HG03442 (cell line): Measurements from ENCODE around the gene ZNF646.
"Not testable (repeated sequence)": the region's sequence is repeated elsewhere in the genome, so short reads cannot be mapped to it uniquely, and the experiment has no call there.

Experiments
- ATAC-seq: cut with Tn5 transposase; IDR thresholded peaks from one replicate; pipeline ENCODE4 v1.9.1; 2021; ENCODE audit warnings: mild to moderate bottlenecking, moderate library complexity; ENCODE audit not compliant: unreplicated experiment

Gene ZNF646

DNA sequence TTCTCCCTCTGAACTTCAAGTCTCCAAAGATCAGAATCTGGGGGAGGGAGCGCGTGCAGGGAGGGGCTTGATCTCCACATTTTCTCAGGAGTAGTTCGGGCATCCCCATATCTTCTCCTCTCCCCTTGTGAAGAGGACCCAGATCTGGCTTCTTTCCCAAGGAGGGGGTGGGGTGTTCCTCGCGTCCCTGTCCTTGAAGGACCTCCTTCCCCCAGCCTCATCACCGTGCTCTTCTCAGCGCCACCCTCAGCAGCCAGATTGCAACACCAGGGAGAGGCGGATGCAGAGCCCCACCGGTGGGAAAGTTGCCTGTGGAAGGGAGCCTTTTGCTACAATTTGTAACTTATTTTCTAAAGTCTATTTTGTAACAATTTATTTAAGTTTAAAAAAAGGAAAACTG is 8.9 kb downstream of the ZNF646 start:
- no peak for ATAC-seq

DNA sequence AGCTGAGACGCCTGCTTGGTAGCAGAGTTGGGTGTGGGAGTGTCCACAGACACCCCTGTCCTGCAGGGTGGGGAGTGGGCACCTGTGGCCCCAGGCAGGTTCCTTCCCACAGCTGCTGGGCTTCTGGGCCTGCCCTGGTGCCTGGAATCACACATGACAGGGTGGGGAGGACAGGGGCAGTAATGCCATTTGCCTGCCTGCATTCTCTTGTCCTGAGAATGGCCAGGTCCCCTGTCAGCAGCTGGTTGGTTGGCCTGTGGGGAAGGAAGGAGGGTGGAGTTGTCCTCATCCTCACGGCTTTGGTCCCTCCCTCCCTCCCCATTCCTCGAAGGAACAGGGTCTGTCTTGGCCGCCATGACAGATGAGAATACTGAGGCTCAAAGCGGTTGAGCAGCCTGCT is 9.3 kb downstream of the ZNF646 start:
- no peak for ATAC-seq

DNA sequence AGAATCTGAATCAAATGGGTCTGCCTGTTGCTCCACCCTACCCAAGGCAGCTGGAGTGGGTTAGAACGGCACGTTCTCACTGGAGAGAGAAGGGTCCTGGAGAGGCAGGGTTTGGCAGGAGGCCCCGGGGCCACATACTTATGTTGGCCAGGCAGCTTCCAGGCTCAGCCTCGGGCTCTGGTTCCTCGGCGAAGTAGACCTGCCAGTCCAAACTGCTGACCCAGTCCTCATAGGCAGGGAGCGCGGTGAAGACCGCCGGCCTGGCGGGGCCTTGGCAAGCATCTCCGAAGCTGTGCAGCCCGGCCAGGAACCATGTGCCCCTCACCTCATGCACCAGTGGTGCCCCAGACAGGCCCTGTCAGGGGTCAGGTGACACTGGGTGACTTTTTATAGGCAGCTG is 9.8 kb downstream of the ZNF646 start:
- ATAC-seq = no peak

DNA sequence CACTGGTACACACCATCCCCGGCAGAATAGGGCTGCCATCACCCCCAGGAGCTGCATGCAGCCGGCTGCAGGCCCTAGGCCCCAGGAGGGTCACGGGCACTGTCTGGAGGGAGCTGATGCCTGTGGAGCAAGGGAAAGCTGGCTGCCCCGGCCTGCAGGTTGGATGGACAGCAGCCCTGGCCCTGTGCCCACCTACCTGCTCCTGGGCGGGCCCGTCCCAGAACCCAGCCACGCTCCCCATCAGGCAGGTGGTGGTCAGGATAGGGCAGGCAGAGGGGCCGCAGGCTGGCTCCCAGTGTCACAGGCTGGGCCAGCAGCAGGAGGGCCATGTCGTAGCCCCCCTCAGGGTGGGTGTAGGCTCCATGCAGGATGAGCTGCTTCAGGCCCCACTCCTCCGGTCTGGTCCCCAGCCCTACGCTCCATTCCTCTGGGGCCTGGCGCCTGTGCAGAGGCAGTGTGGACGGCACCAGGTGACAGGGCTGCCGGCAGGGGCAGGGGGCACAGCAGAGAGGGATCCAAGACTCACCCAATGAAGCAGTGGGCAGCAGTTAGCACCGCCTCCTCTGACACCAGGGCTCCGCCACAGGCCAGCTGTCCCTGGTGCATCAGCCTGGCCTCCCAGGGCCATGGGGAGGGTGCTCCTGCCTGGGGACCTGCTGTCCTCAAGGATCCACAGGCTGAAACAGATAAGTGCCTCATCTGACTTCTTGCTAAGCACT is 10.5 kb downstream of the ZNF646 start:
- no peak for ATAC-seq

DNA sequence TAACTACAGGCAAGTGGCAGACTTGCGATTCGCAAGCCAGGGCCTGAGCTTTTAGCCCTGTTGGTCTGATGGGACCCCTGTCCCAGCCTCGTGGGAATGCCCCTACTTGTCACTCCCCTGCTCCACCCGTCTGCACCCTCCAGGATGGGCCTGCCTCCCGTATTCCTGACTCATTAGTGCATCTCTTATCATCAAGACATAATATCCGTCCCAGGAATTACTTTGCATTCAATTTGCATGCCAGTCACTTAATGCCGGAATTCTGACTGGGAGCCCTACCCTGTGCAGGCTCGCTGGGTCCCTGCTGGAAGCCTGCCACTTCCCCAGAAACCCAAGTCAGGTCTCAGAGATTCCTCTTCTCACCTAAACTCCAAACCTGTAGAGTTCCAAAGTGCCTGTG is 11.2 kb downstream of the ZNF646 start:
- ATAC-seq = no peak

DNA sequence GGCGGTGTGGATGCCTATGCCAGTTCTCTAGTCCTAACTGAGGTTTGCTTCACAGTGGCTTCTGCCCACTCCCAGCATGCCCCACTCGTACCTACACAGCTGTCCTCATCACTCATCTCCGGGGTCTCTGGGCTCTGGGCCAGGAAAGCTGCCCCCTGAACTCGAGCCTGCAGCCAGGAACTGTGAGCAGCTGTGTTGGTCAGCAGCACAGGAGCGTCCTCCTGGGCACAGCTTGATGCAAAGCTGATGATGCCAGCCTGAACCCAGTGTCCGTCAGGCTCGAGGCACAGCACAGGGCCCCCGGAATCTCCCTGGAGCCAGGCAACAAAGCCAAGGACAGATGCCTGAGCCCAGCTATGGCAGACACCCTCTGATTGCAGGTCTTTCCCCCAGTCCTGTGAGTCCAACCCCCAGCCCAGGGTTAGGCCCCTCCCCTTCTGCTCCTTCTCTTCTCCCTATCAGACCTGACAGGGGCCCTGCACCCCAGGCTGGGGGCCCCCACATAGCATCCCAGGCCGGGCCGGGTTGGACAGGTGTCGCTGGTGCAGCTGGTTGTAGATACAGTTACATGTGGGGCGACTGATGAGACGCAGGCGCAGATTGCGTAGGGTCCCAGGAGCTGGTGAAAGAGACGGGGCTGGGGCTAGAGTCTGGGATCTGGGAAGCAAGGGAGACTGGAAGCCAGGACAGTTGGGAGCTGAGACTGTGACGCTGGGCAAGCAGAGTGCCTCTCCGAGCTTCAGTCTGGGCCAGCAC is 11.8 kb downstream of the ZNF646 start:
- ATAC-seq = no peak

DNA sequence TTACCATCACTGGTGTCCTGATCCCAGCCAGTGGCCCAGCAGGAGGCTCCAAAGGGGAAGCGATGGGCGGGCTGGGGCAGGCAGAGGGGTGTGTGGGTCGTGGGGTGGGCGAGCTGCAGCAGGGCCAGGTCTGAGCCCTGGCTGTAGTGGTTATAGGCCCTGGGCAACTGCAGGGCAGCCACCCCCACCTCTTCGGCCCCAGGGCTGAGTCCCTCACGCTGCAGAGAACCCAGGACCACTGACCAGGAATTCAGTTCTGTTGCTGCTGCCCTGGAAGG is 12.3 kb downstream of the ZNF646 start:
- no peak for ATAC-seq

DNA sequence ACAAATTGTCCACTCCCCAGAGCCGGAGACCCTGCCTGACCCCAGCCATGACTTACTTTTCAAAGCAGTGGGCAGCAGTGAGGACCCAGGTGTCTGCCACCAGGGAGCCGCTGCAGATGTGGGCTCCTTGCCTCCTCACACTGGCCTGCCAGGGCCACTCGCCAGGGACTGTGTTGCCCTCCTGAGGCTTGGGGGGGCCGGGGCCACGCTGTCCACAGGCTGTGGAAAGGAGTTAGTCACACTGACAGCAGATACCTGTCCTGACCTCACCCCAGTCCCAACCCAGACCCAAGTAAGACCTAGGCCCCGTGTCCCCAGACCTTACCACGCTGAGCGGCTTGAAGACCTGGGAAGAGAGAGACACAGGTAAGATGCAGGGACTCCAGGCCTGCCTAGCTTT is 13.3 kb downstream of the ZNF646 start:
- no peak for ATAC-seq

DNA sequence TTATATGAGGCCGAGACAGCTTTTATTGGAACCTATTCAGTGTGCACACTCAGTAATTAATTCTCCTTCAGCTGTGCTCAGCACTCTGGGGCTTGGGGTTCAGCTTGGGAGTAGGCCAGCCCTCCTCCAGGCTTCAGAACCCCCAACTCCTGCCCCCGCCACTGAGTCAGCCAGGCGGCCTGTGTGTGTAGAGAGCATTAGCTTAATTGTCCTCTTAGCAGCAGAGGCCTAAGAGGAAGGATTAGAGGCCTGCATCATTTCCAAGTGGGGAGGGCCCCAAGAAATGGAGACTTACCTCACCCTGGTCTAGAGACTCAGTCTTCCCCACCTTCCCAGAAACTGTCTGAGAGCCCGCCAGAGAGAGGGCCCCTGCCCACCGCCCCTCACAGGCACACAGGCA is 13.7 kb downstream of the ZNF646 start:
- no peak for ATAC-seq

DNA sequence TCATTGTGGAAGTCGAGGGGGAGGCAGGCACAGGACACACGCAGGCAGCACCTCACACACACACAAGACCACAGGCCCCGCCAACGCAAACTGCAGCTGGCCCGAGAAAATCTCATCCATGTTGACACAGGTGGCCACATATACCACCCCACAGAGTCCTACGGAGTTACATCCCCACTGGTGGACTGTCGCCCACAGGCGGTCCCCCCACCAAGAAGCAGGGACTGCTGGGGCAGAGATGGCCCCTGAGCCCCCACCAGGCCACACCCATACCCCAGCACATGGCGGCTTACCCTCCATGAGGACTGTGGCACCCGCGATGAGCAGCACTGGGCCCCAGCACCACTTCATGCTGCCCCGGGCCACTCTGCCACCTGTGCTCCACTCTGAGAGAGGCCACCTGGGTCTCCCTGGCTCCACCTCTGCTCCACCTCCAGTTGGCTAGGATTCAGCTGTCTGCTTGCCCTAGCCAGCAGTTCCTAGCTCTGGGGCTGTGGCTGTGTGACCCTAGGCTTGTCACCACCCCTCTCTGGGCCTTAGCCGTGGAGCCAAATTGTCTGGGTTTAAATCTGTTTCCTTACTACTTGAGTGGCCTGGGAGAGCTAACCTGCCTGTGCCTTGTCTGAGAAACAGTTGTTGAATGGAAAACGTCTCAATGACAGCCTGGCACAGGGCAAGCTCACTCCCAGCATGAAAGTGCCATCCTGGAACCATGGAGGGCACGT is 14.4 kb downstream of the ZNF646 start, which contains the start of gene PRSS53:
PRSS53 (minus strand) TSS at position 485 of the 725 bp plus-strand sequence; CDS start at position 351, 134 bp downstream.
- ATAC-seq = no peak

DNA sequence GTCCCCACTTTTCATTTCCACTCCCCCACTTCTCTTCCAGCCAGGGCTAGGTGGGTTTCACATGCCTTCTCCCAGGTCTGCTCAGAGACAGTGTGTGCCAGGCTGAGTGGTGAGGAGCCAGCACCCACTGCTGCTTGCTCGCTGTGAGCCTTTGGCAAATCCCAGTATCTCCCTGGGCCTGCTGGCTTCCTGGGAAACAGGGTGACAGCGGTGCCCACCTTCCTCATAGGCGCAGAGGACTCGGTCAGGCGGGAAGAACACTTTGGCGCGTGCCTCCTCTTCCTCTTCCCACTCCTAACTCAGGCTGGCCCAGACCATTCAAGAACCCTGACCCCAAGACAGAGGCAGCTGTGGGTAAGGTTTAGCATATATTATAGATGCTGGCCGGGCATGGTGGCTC is 15.0 kb downstream of the ZNF646 start:
- no peak for ATAC-seq

DNA sequence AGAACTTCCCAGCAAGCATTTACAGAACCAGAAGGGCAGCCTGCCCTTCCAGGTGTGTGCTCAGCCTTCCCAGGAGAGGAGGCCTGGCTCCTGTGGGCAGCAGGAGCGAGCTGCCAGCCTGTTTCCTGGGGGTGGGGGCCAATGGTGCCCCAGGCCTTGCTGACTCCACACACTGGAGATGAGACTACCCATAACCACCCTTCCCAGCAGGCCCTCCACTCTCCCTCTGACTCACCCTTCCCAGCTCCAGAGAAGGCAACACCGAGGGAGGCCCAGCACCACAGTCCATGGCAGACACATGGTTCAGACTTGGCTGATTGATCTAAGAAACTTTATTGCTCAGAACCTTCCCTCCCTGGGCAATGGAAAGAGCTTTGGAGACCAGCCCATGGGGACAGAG is 16.3 kb downstream of the ZNF646 start:
- no peak for ATAC-seq

DNA sequence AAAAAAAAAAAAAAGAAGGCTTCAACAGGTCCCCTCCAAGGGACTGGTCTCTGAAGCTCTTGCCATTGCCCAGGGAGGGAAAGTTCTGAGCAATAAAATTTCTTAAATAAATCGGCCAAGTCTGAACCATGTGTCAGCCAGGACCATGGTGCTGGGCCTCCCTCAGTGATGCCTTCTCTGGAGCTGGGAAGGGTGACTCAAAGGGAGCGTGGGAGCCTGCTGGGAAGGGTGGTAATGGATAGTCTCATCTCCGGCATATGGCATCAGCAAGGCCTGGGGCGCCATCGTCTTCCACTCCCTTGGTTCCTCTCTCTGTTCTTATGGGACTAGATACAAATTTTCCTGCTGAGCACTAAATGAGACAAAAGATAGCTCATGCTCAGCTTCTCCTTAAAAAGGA is 18.1 kb downstream of the ZNF646 start:
- no peak for ATAC-seq

DNA sequence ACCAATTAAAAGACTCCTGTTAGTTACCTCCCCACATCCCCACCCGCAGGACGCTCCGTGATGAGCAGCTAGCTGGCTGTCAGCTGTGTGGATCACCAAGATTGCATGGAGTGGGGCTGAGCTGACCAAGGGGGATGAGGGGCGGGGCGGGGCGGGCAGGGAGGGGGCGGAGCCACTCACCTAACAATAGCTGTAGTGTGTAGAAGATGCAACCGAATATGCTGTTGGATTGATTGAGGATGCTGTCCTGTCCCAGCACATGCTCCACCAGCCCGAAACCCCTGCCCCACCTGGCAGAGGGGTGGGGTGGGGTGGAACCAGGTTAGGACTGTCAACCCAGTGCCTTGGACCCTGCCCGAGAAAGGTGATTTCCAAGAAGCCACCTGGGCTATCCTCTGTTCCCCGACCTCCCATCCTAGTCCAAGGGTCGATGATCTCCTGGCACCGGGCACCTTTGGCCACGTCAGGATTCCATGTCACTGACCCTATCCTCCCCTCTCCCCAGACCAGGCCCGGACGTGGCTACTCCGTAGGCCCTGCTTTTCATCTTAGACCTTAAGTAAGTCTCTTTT is 19.0 kb downstream of the ZNF646 start:
- ATAC-seq = no peak

DNA sequence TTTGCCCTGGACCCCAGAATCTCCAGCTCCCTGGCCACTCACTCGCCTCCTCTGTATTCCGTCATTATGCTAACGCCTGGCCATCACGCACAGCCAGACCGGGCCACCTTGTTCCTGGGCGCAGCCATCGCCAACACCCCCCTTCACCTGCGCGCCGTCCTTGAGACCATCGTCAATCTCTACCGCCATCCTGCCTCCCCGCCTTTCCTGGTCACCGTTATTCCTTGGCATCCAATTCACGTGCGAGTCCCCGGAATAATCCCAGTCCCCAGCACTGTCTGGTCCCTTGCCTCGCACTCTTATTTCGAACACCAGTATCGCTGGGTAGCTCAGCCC is 19.8 kb downstream of the ZNF646 start:
- ATAC-seq = no peak

DNA sequence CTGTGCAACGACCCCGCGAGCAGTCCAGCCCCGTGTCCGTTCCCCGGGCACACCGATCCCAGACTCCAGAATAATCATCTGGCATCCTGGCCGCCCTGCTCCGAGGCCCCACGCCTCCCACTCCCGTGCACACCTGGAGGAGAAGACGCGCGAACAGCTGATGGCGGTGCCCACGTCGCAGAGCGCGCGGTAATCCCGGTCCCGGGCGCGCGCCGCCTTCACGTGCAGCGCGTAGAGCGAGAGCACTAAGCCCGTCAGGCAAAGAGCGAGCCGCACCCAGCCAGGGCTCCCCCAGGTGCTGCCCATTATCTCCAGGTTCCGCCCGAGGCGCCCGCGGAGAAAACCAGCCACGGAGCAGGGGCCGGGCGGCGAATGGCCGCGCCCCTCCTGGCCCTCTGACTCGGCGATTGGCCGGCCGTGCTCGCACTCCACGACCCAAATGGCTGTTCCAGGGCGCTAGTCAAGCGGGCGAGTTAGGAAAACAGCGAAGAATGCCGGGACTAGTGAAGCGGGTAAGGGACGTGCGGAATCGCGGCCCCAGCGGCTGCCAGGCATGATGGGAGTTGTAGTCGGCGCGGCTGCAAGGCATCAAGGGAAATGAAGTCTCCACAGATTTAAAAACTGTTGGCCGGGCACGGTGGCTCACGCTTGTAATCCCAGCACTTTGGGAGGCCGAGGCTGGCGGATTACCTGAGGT is 20.4 kb downstream of the ZNF646 start, which contains the start of gene VKORC1:
VKORC1 (minus strand) TSS at position 374 of the 697 bp plus-strand sequence; CDS start at position 306, 68 bp downstream.
- peak; percentile 82 for ATAC-seq

DNA sequence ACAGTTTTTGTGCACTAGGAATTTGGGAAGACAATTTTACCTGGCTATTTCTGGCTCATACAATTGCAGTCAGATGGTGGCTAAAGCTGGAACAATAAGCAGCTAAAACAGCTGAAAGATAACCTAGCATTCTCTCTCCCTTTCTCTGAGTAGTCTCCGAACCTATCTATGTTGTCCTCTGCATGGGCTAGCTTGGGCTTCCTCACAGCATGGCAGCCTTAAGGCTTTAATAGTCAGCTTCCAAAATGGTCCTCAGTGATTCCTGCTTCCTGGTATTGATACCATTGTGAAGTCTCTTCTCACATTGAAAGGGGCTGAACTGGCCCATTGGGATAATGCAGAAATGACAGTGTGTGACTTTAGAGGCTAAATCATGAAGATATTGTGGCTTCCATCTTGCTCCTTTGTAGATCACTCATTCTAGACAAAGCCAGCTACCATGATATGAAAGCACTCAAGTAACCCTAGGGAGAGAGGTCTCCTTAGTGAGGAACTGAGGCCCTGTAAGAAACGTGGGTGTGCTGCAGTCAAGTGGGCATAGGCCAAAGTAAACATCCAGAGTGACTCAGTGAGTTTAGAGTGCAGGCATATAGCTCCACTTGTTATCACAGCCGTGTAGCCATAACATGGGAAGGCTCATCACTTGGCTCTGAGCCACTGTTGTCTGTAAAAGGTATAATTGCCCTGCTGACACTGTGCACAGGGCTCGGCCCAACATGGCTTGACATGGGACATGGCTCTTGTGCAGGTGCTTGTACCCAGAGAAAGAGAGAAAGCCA is 25.8 kb downstream of the ZNF646 start:
- no peak for ATAC-seq

DNA sequence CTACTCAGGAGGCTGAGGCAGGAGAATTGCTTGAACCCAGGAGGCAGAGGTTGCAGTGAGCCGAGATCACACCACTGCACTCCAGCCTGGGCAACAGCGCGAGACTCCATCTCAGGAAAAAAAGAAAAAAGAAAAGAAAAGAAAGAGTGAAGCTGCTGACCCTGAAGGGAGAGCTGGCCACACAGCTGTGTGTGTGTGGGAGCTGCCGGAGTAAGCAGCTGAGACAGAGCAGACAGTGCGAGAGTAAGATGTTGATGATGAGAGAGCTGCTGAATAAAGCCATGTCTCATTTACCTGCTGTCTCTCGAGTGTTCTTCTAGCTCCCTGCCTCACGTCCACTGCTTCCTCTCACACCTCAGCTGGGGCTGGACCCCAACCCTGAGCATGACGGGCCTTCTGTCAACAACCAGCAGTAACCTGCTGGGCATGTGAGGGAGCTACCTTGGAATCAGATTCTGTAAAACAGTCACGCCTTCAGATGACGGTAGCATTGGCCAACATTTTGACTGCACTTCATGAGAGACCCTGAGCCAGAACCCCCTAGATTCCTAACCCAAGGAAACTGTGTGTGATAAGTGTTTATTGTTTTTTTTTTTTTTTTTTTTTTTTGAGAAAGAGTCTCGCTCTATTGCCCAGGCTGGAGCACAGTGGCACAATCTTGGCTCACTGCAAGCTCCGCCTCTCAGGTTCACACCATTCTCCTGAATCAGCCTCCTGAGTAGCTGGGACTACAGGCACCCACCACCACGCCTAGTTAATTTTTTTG is 26.8 kb downstream of the ZNF646 start:
- not testable (repeated sequence) for ATAC-seq

DNA sequence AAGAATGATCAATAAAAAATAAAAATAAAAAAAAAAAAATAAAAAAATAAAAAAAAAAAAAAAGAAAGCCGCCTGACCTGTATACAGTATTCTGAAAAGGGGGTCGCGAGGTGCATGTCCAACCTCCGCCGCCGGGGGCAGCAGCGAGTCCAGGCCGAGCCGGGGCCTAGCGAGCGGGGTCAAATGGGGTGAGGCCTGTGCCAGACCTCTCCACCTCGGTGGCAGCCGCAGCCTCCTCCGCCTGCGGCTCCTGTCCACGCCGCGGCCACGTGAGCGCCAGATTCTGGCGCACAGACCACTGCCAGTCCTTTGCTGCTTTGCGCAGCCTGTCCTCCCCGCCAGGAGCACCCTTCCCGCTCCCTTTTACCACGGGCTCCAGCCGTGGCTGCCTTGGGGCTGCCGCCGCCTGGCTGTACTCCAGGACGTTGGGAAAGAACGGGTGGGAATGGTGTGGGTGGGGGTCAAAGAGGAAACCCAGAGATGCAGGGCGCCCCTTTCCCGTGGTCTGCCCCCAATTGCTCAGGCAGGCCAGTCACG is 31.5 kb downstream of the ZNF646 start:
- peak; percentile 43 for ATAC-seq
